HTERT RPE-1 (cell line): Measurements from ENCODE around the gene MKKS.

Source experiments
- in situ Hi-C: fragments of 300-500 bp; cut with MboI; formaldehyde crosslinking; loops from 4 replicates; pipeline ENCODE4 v1.14.3; 2020; ENCODE audit warnings: low sequenced_read_pairs

MKKS gene

DNA sequence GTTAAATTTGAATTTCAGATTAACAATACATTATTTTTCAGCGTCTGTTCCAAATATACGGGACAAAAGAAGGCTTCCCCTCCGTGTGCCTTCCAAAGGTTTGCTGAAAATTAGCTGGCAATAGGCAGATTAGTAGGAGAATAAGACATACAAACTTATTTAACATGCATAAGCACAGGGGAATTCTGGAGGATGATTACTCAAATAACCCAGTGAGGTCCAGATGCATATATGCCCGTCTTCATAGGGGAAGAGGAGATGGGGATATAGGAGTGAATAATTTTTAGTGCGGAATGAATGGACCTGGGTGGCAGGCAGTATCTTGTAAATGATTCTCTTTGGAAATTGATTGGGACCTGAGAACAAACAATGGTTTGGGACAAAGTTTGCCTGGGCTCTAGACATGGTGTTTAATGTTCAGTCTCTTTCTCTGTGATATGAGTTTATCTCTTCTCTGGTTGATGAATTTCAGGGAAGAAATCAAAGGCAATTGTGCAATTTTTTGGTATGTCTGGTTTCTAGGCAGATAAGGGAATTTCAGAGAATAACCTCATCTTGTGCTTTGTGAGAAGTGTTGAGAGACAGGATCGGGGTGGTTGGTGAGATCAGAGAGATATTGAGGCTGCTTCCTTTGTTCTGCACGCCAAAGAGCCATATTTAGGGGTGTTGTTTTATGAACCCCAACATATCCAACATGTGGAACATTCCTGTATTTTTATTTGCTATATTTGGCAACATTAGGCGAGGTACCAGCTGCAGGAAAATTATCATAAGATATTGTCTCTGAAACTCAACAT lies 63.7 kb downstream of the MKKS start:
- in situ Hi-C loops = no loop called here

DNA sequence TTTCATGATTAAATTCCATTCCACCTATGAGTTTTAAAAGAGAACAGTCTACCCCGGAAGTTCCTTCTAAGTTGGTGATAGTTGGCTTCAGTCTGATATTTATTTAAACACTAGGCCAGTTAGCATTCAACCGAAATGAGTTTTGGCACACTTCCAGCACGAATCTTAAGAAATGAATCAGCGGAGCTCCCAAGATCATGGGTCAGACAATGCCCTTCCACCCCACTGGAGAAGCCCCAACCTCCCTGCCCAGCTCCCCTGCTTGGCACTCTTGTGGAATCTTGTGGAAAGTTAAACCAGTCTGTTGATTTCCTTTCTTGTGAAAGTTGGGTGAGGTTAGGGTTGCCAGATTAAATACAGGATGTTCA lies 64.3 kb downstream of the MKKS start:
- in situ Hi-C loops = no loop called here

DNA sequence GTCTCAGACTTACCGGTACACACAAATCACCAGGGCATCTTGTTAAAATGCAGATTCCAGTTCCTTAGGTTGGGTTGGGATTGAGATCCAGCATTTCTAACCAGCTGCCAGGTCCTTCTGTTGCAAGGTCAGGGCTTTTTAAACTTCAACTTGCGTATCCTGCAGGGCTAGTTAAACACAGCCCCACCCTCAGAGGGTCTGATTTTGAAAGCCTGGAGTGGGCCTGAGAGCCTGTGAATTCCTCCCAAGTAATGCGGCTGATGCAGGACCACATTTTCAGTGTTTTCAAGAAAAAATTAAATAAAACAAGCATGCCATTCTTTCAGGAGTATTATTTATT lies 65.3 kb downstream of the MKKS start:
- in situ Hi-C loops = no loop called here

DNA sequence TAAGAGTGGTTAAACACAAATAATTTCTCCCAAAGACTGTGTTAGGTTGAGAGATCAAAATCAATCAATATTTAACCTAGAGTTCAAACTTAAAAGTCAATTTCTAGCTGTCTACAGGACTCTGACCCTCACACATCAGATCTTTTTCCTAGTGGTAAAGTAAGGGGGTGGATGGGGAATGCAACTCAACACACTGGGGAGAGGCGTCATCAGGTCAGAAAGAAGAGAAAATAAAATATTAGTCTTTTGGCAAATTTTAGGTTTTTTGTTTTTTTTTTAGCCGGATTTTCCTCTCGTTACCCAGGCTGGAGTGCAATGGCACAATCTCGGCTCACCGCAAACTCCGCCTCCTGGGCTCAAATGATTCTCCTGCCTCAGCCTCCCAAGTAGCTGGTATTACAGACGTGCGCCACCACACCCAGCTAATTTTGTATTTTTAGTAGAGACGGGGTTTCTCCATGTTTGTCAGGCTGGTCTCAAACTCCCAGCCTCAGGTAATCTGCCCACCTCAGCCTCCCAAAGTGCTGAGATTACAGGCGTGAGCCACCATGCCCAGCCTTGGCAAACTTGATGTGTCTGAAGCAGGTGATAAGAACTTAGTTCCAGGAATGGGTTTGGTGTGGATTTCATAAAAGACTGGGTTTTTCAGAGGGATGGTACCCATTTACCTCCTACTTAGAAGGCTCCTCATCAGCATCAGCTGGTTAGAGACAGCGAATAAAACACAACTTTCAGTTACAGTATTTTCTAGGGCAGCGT lies 65.9 kb downstream of the MKKS start:
- in situ Hi-C loops = no loop called here

DNA sequence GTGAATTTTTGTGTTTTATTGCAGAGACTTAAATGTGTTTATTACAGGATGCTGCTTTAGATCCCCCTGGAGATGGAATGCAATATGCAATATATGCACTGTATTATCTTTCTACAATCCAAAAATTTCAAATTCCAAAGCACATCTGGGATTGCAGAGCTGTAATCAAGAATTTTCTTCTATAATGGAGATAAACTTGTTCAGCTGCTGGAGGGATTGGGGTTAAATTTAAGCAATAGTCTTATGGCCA lies 66.4 kb downstream of the MKKS start:
- in situ Hi-C loops = no loop called here

DNA sequence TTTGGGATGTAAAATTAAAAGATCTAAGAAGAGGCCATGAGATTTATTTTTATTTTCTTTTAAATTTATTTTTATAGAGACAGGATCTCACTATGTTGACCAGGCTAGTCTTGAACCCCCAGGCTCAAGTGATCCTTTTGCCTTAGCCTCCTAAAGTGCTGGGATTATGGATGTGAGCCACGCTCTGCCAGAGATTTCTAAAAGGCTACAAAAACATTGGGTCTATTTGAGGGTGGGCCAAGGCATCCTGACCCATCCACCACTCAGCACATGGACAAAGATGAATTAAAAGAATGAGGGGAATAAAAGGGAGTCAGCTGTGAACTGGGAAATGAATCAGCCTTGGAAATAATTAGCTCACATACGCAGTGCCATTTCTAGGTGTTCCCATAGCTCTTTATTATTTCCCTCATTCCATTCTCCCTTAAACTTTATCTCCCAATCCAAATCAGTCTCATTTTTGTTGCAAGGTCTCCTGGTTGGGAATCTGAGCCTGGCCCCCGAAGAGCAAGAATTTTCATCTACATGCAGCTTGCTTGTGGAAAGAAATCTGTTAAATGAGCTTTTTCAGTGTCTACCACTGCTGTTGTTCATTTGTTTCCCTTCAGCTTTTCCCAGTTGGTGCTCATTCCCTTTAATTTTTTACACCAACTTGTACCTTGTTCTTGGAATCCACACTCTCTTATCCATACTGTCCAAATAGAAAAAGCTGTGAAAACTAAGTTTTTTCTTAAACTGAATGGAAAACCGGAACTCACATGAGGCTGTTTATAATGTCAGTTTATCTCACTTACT lies 66.9 kb downstream of the MKKS start:
- in situ Hi-C loops = no loop called here

DNA sequence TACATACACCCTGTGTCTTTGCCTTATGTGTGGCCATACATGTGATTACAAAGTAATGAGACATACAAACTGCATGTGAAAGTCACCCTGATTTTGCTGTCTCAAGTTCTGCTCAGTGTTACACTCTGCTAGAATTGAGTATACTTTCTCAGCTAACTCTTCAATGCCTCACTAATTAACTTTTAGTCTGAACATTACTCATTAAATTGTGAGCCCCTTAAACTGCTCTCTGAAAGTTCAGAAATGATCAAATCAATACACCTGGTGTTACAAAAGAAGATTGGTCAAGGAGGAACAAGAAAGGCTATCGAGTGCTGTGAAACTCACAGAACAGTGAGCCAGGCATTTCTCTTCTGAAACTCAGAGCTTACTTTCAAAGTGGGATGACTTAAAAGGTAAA lies 71.3 kb downstream of the MKKS start:
- in situ Hi-C loops = no loop called here

DNA sequence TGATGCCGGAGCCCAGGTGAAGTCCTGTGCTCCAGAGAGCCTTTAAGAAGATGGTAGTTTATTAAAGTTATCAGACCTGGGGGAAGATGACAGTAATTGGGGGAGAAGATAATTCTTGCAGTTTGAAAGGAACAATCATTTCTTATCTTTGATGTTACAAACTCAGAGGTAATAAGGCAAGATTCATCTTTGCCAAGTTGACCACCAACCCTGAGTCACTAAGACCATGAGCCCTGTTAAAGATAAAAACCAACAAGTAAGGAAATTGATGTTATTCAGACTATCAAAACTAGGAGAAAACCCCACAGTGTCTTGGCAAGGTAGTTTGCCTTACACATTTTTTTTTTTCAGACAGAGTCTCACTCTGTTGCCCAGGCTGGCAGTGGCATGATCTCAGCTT lies 73.1 kb downstream of the MKKS start:
- in situ Hi-C loops = no loop called here

DNA sequence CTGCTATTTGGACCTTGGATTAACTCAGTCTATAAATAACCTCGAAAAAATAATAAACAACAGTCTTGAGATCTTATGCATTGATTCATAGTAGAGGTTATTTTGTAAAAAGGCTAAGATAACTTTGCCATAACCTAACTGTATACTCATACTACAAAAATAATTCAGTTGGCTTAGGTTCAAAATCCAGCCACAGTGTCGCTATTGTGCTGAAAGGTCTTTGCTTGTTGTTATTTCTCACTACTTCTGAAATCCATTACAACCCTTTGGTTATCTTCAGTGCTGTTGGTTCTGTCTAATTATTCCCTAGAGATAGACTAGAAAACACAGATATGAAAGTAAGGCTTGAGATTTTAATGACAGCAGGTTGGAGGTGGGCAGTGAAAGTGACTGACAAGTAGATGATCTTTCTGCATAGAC lies 74.4 kb downstream of the MKKS start:
- in situ Hi-C loops = no loop called here

DNA sequence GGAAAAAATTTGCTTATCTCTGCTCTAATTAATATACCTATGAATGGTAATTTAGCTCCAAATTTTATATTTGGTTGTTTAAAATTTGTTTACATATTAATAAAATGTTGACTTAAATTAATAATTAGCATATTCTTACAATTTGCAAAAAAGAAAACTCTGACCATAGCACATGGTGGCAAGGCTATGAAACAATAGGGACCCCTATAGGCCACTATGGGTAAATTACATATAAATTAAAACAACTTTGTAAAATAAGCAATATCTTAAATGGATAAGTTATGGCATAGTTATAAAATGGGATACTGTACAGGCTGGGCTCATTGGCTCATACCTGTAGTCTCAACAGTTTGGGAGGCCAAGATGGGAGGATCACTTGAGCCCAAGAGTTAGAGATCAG lies 76.0 kb downstream of the MKKS start:
- in situ Hi-C loops = no loop called here

DNA sequence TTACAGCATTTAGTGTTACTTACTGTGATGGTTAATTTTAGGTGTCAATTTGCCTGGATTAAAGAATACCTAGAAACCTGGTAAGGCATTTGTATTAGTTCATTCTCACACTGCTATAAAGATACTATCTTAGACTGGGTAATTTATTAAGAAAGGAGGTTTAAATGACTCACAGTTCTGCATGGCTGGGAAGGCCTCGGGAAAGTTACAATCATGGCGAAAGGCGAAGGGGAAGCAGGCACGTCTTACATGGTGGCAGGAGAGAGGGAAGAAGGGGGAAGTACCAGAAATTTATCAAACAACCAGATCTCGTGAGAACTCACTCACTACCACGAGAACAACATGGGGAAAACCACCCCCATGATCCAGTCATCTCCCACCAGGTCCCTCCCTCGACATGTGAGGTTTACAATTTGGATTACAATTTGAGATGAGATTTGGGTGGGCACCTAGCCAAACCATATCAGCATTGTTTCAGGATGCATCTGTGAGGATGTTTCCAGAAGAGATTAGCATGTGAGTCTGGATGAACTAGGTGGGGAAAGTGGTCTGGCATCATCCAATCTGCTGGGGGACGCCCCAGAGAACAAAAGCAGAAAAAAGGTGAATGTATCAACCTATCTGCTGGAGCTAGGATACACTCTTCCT lies 76.8 kb downstream of the MKKS start:
- in situ Hi-C loops = no loop called here

DNA sequence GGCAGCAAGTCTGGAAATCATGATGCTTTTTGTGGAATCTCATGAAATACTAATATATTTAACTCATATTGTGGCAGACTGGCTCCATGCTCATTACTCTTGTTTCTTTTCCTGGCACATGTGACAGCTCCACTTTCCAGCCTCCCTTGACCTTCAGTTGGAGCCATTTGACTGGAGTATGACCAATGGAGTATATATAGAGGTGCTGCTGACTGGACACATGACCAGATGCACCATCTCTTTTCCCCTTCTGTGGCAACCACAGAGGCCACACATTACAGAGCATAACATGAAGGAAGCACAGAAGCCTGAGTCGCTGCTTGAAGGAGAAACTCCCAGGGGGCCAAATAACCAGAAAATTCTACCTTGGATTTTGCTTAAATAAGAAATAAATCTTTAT lies 77.4 kb downstream of the MKKS start:
- in situ Hi-C loops = no loop called here

DNA sequence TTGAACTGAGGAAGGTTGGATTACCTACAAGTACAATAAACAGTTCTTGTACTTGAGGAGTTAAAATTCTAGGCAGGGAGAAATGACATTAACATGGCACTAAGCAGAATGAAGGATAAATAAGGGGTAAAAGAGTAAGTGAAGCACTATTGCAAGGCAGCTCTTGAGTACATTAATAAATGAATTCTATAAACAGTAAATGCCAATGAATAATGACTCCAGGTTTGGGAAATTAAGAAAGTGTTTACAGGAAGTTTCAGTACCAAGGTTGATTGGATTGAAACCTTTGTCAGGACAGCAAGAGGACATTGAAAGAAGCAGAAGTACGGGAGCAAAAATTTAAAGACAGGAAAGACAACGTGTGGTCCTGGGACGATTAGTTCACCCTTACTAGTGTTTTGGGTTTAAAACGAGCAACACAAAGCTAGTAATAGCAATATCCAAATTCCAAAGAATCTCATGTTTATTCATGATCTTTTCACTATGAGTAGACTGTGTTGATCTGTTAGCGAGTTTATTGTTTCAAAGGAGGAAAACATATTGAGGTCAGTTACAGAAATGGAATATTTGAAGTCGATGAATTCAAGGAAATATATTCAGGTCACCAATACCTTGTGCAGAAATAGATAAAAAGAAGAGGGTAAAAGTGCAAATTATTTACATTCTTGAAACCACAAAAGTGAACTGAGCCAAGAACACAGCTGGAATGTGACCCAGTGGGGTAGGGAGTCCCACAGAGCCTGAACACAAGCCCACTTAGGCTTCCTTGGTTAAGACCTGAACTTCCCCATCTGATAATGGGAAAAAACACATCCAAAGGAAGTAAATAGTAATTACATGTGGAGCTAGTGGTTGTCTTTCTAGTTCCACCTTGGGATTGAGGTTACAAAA lies 80.8 kb downstream of the MKKS start:
- in situ Hi-C loops = no loop called here
